ENCODE measurements around the gene UBASH3B.

The UBASH3B gene

DNA sequence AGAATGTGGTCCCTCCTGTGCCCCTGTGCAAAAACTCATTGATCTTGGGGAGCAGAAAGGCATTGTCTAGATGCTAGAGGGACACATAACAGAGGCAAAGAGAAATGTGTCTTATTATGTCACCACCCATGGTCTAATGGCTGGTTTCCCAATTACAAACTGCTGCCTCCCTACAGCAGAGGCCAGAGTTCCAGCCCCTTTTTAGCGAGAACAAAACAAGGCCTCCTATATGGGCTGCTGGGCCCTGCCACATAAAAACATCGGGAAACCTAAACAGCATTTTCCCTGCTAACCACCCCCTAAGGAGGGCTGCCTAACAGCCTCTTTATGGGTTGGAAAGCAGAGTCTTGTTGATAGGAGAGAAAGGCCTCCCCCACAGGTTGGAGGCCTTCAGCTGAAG lies 107.6 kb downstream of the UBASH3B start:
- peak; percentile 34 for DNase-seq

- DNase-seq = no peak
Observed at GRCh38 chr11:122764371-122765090, 109.0 kb downstream of the UBASH3B start.

DNA sequence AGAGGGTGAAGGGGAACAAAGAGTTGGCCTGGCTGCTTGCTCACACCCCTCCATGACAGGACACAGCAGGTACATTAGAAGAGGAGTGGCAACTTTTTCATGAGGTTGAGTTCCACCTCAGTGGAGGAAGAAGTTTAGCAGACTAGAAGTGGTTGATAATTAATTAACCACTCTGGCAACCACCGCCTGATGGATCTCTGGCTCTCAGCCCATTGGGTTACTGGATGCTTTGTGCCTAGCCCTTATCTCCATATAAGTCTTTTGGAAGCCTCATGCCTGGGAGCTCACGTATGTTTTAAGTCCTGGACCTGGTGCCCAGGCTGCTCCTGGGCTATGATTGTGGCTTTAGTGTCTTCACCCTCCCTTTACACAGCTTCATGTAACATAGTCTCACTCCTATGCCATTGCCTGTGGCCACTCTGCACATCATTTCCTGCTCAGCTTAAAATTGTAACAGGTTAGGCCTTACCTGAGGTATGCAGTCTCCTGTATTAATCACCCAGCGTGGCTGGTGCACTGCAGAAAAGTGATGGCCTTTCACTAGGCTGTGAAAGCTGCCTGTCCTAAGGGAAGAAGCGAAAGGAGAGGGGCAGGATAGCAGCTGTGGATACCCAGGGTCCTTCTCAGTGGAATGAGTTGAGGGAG lies 110.1 kb downstream of the UBASH3B start:
- DNase-seq = no peak

DNA sequence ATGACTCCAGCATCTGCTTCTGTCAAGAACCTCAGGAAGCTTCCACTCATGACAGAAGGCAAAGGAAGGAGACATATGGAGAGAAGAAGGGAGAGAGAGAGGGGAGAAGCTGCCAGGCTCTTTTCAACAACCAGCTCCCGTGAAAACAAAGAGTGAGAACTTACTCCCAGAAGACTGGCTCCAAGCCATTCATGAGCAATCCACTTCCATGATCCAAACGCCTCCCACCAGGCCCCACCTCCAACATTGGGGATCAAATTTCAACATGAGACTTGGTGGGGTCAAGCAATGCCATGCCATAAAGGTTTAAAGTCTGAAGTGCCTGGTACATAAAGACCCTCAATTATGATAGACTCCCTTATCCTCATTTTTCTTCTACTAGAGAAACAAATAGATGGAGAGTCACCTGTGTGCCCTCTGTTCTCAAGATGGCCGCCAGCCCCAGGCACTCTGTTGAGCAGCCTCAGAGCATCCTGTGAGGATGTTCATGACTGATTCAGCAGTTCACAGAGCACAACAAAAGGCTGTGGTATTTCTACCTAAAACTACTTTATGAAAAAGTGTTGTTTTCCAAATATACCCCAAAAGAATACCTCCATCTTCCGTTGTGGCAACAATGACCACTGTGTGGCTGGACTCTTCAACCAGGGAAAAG lies 113.7 kb downstream of the UBASH3B start:
- no peak for DNase-seq

GRCh38 chr11:122772945-122773344 lies 117.4 kb downstream of the UBASH3B start:
- no peak for DNase-seq

DNA sequence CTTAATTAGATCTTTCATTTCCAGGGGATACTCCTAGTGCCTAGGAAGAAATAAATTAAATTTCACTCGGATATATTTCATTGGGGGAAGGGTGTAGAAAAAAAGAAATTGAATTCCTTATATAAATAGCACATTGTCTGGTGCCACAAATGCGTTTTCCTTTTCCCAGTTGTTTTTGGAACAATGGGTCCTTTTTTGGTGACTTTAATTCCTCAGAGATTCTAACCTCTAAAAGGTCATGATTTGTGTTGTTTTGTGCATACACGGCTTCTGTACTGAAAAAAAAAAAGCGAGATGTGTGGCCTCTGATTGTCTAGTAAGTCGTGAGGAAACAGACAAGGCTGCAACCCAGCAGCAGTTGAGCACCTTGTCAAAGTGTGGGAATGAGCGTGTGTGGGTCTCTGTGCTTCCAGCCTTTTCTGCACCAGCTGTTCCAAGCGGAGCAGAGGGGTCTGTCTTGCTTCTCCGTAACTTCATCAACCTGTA lies 118.3 kb downstream of the UBASH3B start:
- no peak for DNase-seq

DNA sequence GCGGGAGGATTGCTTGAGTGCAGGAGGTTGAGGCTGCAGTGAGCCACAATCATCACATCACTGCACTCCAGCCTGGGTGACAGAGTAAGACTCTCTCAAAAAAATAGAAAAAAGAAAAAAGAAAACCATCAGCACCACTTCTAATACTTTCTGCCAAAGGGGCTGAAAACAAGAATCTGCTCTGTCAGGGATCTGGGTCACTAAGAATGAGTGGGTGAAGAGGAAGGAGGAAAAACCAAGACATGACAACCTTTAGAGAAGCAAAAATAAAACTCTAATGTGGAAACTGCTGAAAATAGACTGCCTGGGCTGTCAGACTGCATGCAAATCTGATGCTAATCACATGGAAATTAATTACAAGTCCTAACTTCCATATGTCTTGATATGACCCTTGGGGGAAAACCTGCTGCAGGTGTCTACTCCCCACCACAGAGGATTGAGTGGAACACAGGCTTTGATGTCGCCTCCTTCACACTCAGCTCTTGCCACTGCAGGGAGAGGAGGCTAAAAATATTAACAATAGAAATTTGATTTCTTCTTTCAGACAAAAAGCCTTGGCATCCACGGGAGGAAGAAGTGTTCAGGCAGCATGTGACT lies 120.3 kb downstream of the UBASH3B start:
- DNase-seq = no peak

DNA sequence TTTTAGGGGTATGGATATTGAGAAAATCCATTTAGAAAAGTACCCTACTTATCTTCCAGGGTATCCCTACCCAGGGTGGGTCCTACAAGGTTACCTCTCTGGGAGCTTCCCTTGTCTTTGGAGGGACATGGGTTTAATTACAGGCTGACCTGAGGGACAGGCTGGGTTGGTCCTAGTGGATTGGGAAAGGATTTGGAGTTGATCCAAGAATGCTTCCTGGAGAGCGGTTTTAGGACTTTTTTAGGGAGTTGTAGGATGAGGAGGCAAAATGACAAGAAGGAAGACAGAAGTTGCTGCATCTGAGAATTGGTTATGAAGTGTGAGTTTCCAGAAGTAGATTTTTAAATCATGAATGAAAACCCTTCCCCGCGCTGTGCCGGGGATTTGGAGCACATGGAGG lies 121.0 kb downstream of the UBASH3B start:
- no peak for DNase-seq

- DNase-seq = no peak
Observed at GRCh38 chr11:122777343-122777742, 121.8 kb downstream of the UBASH3B start.

GRCh38 chr11:122778148-122778547 lies 122.6 kb downstream of the UBASH3B start:
- DNase-seq = no peak

GRCh38 chr11:122779047-122779629 lies 123.6 kb downstream of the UBASH3B start:
- no peak for DNase-seq

- no peak for DNase-seq
Observed at GRCh38 chr11:122780296-122780949, 124.9 kb downstream of the UBASH3B start.

- peak; percentile 66 for DNase-seq
Observed at GRCh38 chr11:122781378-122782195, 126.1 kb downstream of the UBASH3B start.

- no peak for DNase-seq
Observed at GRCh38 chr11:122782222-122782621, 126.7 kb downstream of the UBASH3B start.

DNA sequence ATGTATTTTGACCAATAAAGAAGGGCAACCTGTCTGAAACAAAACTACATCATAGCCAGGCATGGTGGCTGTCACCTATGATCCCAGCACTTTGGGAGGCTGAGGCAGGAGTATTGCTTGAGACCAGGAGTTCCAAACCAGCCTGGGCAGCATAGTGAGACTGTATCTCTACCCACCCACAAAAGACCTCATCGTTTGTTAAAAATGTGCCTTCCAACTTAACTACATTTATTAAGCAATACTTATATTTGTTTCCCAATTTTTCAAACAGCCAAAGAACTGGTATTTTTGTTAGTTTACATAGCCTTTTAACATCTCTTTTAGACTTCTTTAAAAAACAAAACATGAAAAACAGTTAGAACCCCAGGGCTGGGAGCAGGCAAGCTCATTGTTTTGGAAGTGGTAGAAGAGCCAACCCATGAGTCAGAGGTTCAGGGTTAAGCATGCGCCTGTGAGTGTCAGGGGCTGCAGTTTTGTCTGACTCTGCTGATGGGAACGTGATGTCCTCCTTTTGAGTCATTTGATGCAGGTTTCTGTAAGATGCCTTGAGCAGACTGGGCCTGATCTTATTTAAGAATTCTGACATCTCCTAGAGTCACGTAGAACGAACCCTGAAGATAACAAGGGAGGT lies 128.9 kb downstream of the UBASH3B start:
- DNase-seq = no peak

- no peak for DNase-seq
Observed at GRCh38 chr11:122785031-122785541, 129.6 kb downstream of the UBASH3B start.

GRCh38 chr11:122786896-122787295 lies 131.4 kb downstream of the UBASH3B start:
- DNase-seq = no peak

- DNase-seq = no peak
Observed at GRCh38 chr11:122788781-122789535, 133.4 kb downstream of the UBASH3B start.

DNA sequence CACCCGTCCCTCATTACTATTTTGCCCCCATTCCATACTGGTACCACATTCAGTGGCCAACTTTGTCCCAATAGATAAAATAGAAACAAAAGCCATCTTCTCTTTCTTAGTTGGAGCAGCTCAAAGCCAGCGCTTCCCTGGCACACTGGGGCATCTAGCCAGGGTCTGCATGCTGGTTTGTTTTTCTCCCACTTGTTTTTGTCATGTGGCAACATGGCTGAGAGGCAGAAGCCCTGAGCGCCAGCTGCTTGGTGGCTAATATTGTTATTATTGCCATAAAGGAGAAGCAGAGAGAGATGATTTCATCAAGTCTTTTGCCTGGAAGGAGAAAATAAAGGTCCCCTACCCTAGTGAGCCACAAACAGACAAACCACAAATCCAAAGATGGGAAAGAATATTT lies 134.4 kb downstream of the UBASH3B start:
- no peak for DNase-seq

- DNase-seq = no peak
Observed at GRCh38 chr11:122791411-122791810, 135.9 kb downstream of the UBASH3B start.

Data from NCI-H2227 treated with DMSO at 0.1 percent for 48 hours (cell line).